Measurements from ENCODE around the gene AK5.

Gene AK5

GRCh38 chr1:77557053-77557452, 275.2 kb downstream of the AK5 start:
- H3K27ac ChIP-seq: no peak overlapping the region
- DNase-seq (ENCODE audit: low read depth, low spot score): no peak

- DNase-seq (ENCODE audit: low read depth, low spot score): no peak
- no peak overlapping the region for H3K27ac ChIP-seq
Measured at GRCh38 chr1:77558591-77559164, 276.9 kb downstream of the AK5 start.

- no peak for DNase-seq (ENCODE audit: low read depth, low spot score)
- H3K27ac ChIP-seq: no peak overlapping the region
Measured at GRCh38 chr1:77560741-77561140, 278.9 kb downstream of the AK5 start.

- DNase-seq (ENCODE audit: low read depth, low spot score): no peak
- no peak overlapping the region for H3K27ac ChIP-seq
Measured at GRCh38 chr1:77562596-77563150, 280.9 kb downstream of the AK5 start.

GRCh38 chr1:77565321-77565720, 283.5 kb downstream of the AK5 start:
- no peak overlapping the region for H3K27ac ChIP-seq
- no peak for DNase-seq (ENCODE audit: low read depth, low spot score)

- DNase-seq (ENCODE audit: low read depth, low spot score): no peak
- H3K27ac ChIP-seq: no peak overlapping the region
Measured at GRCh38 chr1:77571642-77572041, 289.8 kb downstream of the AK5 start.

GRCh38 chr1:77579547-77579946, 297.7 kb downstream of the AK5 start:
- no peak overlapping the region for H3K27ac ChIP-seq

GRCh38 chr1:77582905-77583304, 301.1 kb downstream of the AK5 start:
- H3K27ac ChIP-seq: no peak overlapping the region
- DNase-seq (ENCODE audit: low read depth, low spot score): no peak

More at GRCh38 chr1:77579547-77579946, 297.7 kb downstream of the AK5 start:
- DNase-seq (ENCODE audit: low read depth, low spot score): no peak

- no peak overlapping the region for H3K27ac ChIP-seq
Measured at GRCh38 chr1:77583483-77583882, 301.7 kb downstream of the AK5 start.

GRCh38 chr1:77584884-77585283, 303.1 kb downstream of the AK5 start:
- no peak for DNase-seq (ENCODE audit: low read depth, low spot score)
- H3K27ac ChIP-seq: no peak overlapping the region

More at GRCh38 chr1:77583483-77583882, 301.7 kb downstream of the AK5 start:
- no peak for DNase-seq (ENCODE audit: low read depth, low spot score)

GRCh38 chr1:77585610-77586314, 303.9 kb downstream of the AK5 start:
- H3K27ac ChIP-seq: no peak overlapping the region
- DNase-seq (ENCODE audit: low read depth, low spot score): no peak

- DNase-seq (ENCODE audit: low read depth, low spot score): no peak
- H3K27ac ChIP-seq: no peak overlapping the region
Measured at GRCh38 chr1:77589231-77589630, 307.4 kb downstream of the AK5 start.

- DNase-seq (ENCODE audit: low read depth, low spot score): no peak
- no peak overlapping the region for H3K27ac ChIP-seq
Measured at GRCh38 chr1:77590651-77591050, 308.8 kb downstream of the AK5 start.

- DNase-seq (ENCODE audit: low read depth, low spot score): no peak
- no peak overlapping the region for H3K27ac ChIP-seq
Measured at GRCh38 chr1:77592906-77593305, 311.1 kb downstream of the AK5 start.

- DNase-seq (ENCODE audit: low read depth, low spot score): no peak
- H3K27ac ChIP-seq: no peak overlapping the region
Measured at GRCh38 chr1:77594366-77595112, 312.7 kb downstream of the AK5 start.

- DNase-seq (ENCODE audit: low read depth, low spot score): no peak
- H3K27ac ChIP-seq: no peak overlapping the region
Measured at GRCh38 chr1:77597310-77597709, 315.5 kb downstream of the AK5 start.

GRCh38 chr1:77605246-77606026, 323.6 kb downstream of the AK5 start:
- peak overlapping the region; percentile 35 for H3K27ac ChIP-seq
- DNase-seq (ENCODE audit: low read depth, low spot score): peak; percentile 27

GRCh38 chr1:77608893-77609292, 327.1 kb downstream of the AK5 start:
- no peak for DNase-seq (ENCODE audit: low read depth, low spot score)
- no peak overlapping the region for H3K27ac ChIP-seq

All from epithelial cell of prostate (primary cell).